ENCODE data around the gene DNHD1. TPM values are rescaled to one million over a fixed set of nuclear protein-coding genes. Genes with fewer than 3 reads are reported as not detected.

The DNHD1 gene
- total and polyA plus RNA-seq, 2 of the 8 experiments (the other 6 are each of a cell fraction or from before 2014, with no cell fraction given): 5.0 to 6.8 TPM

GRCh38 chr11:6572215-6572614 lies 75.1 kb downstream of the DNHD1 start (continued):
- TF ChIP-seq RAD21 (IDR thresholded peaks at IDR 0.05 in 1 of 2, conservative IDR thresholded peaks at IDR 0.05 in 1 of 2; ENCODE audit: low read depth in 2 of 2, low read length in 2 of 2): no peak

Data from H1 (cell line).